ENCODE measurements around the gene XYLT1.

GRCh38 chr16:17362946-17363345 lies 107.8 kb downstream of the XYLT1 start:
- no peak for TF ChIP-seq TAF1 (IDR thresholded peaks at IDR 0.05; ENCODE audit: low read depth, low read length)
- TF ChIP-seq POLR2AphosphoS5 (IDR thresholded peaks at IDR 0.05; ENCODE audit: low read depth, low read length): no peak
